ENCODE data around the gene FMO2.

FMO2 gene

GRCh38 chr1:171140956-171141687 lies 44.0 kb upstream of the FMO2 start:
- ATAC-seq: no peak

DNA sequence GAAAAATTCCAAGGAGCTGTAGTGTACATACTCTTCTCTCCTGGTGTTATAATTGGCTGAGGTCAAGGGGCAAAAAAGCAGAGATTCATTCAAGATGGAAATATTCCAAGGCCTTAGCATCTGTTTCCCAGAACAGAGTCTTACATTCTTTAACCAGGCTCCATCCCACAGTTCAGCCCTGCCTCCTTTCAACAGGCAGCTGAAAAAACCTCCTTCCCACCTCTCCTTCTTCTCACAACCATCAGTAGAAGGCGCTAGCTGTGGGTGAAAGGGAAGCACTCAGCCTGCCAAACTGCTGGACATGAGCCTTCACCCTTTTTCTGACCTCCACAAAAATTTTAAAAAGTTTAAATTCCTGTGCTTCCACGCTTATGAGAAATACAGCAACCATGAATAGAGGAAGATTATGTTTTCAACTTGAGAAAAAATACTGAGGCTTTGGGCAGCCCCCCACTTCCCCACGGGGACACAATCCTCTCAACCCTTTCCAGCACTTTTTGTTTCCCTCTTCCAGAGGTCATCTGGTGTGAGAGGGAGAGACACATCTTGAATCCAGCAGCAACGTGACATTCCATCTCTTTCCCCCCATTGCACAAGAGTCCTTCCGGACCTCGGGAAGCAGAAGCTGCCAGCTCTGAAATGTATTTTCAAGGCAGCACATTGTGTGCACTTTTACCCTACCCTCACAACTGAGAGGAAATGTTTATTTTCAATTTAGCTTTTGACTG lies 43.2 kb upstream of the FMO2 start:
- no peak for TF ChIP-seq ZNF8 (CRISPR knock-in tag; IDR thresholded peaks at IDR 0.05)
- TF ChIP-seq, protein P1, sequence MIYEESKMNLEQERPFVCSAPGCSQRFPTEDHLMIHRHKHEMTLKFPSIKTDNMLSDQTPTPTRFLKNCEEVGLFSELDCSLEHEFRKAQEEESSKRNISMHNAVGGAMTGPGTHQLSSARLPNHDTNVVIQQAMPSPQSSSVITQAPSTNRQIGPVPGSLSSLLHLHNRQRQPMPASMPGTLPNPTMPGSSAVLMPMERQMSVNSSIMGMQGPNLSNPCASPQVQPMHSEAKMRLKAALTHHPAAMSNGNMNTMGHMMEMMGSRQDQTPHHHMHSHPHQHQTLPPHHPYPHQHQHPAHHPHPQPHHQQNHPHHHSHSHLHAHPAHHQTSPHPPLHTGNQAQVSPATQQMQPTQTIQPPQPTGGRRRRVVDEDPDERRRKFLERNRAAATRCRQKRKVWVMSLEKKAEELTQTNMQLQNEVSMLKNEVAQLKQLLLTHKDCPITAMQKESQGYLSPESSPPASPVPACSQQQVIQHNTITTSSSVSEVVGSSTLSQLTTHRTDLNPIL (CRISPR knock-in tag; IDR thresholded peaks at IDR 0.05; ENCODE audit: low read depth): no peak
- TF ChIP-seq SNAI2 (CRISPR knock-in tag; IDR thresholded peaks at IDR 0.05): no peak
- no peak for TF ChIP-seq OSR1 (CRISPR knock-in tag; IDR thresholded peaks at IDR 0.05)
- TF ChIP-seq ZNF565 (CRISPR knock-in tag; conservative IDR thresholded peaks at IDR 0.05; ENCODE audit: low read depth): no peak
- no peak for TF ChIP-seq RARB (CRISPR knock-in tag; IDR thresholded peaks at IDR 0.05)
- TF ChIP-seq POU6F1 (CRISPR knock-in tag; IDR thresholded peaks at IDR 0.05; ENCODE audit: borderline replicate concordance, low read depth): no peak
- no peak for TF ChIP-seq TCF4 (CRISPR knock-in tag; IDR thresholded peaks at IDR 0.05; ENCODE audit: borderline replicate concordance)
- TF ChIP-seq ZNF70 (CRISPR knock-in tag; IDR thresholded peaks at IDR 0.05): no peak
- ATAC-seq: no peak

More at GRCh38 chr1:171140956-171141687, 44.0 kb upstream of the FMO2 start:
- no peak for TF ChIP-seq ZNF565 (CRISPR knock-in tag; conservative IDR thresholded peaks at IDR 0.05; ENCODE audit: low read depth)
- TF ChIP-seq POU6F1 (CRISPR knock-in tag; IDR thresholded peaks at IDR 0.05; ENCODE audit: borderline replicate concordance, low read depth): no peak
- TF ChIP-seq GLIS3 (CRISPR knock-in tag; IDR thresholded peaks at IDR 0.05): no peak
- no peak for TF ChIP-seq BACH2 (CRISPR knock-in tag; IDR thresholded peaks at IDR 0.05; ENCODE audit: borderline replicate concordance)
- TF ChIP-seq ZFP30 (CRISPR knock-in tag; IDR thresholded peaks at IDR 0.05): no peak
- no peak for TF ChIP-seq TOX (CRISPR knock-in tag; IDR thresholded peaks at IDR 0.05; ENCODE audit: borderline replicate concordance)
- no peak for TF ChIP-seq ZNF70 (CRISPR knock-in tag; IDR thresholded peaks at IDR 0.05)
- no peak for TF ChIP-seq OSR1 (CRISPR knock-in tag; IDR thresholded peaks at IDR 0.05)
- no peak for TF ChIP-seq PPARA (CRISPR knock-in tag; IDR thresholded peaks at IDR 0.05; ENCODE audit: borderline replicate concordance)
- TF ChIP-seq ZNF8 (CRISPR knock-in tag; IDR thresholded peaks at IDR 0.05): no peak
- no peak for TF ChIP-seq TCF4 (CRISPR knock-in tag; IDR thresholded peaks at IDR 0.05; ENCODE audit: borderline replicate concordance)
- TF ChIP-seq, protein P2, sequence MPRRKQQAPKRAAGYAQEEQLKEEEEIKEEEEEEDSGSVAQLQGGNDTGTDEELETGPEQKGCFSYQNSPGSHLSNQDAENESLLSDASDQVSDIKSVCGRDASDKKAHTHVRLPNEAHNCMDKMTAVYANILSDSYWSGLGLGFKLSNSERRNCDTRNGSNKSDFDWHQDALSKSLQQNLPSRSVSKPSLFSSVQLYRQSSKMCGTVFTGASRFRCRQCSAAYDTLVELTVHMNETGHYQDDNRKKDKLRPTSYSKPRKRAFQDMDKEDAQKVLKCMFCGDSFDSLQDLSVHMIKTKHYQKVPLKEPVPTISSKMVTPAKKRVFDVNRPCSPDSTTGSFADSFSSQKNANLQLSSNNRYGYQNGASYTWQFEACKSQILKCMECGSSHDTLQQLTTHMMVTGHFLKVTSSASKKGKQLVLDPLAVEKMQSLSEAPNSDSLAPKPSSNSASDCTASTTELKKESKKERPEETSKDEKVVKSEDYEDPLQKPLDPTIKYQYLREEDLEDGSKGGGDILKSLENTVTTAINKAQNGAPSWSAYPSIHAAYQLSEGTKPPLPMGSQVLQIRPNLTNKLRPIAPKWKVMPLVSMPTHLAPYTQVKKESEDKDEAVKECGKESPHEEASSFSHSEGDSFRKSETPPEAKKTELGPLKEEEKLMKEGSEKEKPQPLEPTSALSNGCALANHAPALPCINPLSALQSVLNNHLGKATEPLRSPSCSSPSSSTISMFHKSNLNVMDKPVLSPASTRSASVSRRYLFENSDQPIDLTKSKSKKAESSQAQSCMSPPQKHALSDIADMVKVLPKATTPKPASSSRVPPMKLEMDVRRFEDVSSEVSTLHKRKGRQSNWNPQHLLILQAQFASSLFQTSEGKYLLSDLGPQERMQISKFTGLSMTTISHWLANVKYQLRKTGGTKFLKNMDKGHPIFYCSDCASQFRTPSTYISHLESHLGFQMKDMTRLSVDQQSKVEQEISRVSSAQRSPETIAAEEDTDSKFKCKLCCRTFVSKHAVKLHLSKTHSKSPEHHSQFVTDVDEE (CRISPR knock-in tag; IDR thresholded peaks at IDR 0.05): no peak
- no peak for TF ChIP-seq RARB (CRISPR knock-in tag; IDR thresholded peaks at IDR 0.05)
- TF ChIP-seq SNAI2 (CRISPR knock-in tag; IDR thresholded peaks at IDR 0.05): no peak
- TF ChIP-seq, protein P1 (CRISPR knock-in tag; IDR thresholded peaks at IDR 0.05; ENCODE audit: low read depth): no peak
- TF ChIP-seq CSDC2 (CRISPR knock-in tag; IDR thresholded peaks at IDR 0.05): no peak
- no peak for TF ChIP-seq ESRRG (CRISPR knock-in tag; IDR thresholded peaks at IDR 0.05)
- no peak for TF ChIP-seq ARNTL (CRISPR knock-in tag; IDR thresholded peaks at IDR 0.05; ENCODE audit: borderline replicate concordance, low read depth)

Measured in SK-N-SH treated with all-trans-retinoic acid at 6 μM for 48 hours (cell line).